Stimulated activated naive CD8-positive, alpha-beta T cell treated with anti-CD3 and anti-CD28 coated beads, Interleukin-15, amount 100 ng/mL, for 72 hours (primary cell): Measurements from ENCODE around the gene HFM1.
A peak's percentile ranks its signal among the peaks of the same experiment; 100 is the strongest.
"Not testable (repeated sequence)": the region's sequence is repeated elsewhere in the genome, so short reads cannot be mapped to it uniquely, and the experiment has no call there.

Experiments used
- ATAC-seq: fragments of 150-1000 bp; cut with Tn5 transposase; 2 replicates; pipeline ENCODE4 v1.10.0; 2021; ENCODE audit warnings: mild to moderate bottlenecking, moderate library complexity
- DNase-seq, 2 donors: peaks; one replicate each; pipeline ENCODE4 v3.0.0; 2021 to 2022
- H3K27ac Mint-ChIP-seq, 2 donors: one replicate each; pipeline ENCODE4 v1.8.0; 2022; ENCODE audit warnings: mild to moderate bottlenecking in 2 of 2, mixed read lengths in 2 of 2, moderate library complexity in 2 of 2
- H3K27me3 Mint-ChIP-seq: one replicate; pipeline ENCODE4 v1.8.0; 2022; ENCODE audit warnings: mixed read lengths
- H3K4me1 Mint-ChIP-seq: one replicate; pipeline ENCODE4 v1.8.0; 2022; ENCODE audit warnings: mild to moderate bottlenecking, mixed read lengths
- H3K4me3 Mint-ChIP-seq, 2 donors: one replicate each; pipeline ENCODE4 v1.8.0; 2022; ENCODE audit warnings: mild to moderate bottlenecking in 2 of 2, mixed read lengths in 2 of 2, moderate library complexity in 1 of 2
- H3K9me3 Mint-ChIP-seq, 2 donors: one replicate each; pipeline ENCODE4 v1.8.0; 2022; ENCODE audit warnings: mixed read lengths in 2 of 2

The HFM1 gene

GRCh38 chr1:91404151-91405012 is at the start of gene HFM1:
Gene HFM1 (minus strand): TSS chr1:91404837. CDS start chr1:91401082, 3,755 bp downstream.
- H3K4me1 Mint-ChIP-seq: peaks cover 7% of the 10 kb centered on the region
- H3K27me3 Mint-ChIP-seq: peaks cover 43% of the 10 kb centered on the region
- H3K4me3 Mint-ChIP-seq: peak within 1 kb of the TSS; percentile 81 to 90
- peak; percentile 64 to 65 for DNase-seq
- peak; percentile 97 for ATAC-seq
- H3K27ac Mint-ChIP-seq: peak within 1 kb of the TSS in 1 of 2 donors; percentile 84
- H3K9me3 Mint-ChIP-seq: no peaks in the 10 kb centered on the region

- ATAC-seq (no peak), DNase-seq (no peak)
- H3K27me3 Mint-ChIP-seq: no peaks in the 10 kb centered on the region
- H3K4me3 Mint-ChIP-seq: no peak overlapping the region
- no peaks in the 10 kb centered on the region for H3K9me3 Mint-ChIP-seq
- H3K27ac Mint-ChIP-seq: no peak overlapping the region
- H3K4me1 Mint-ChIP-seq: no peaks in the 10 kb centered on the region
These were observed 49.5 kb upstream of the HFM1 start for GRCh38 chr1:91454136-91454535.

- H3K27ac Mint-ChIP-seq: no peak overlapping the region
- DNase-seq: no peak
- H3K27me3 Mint-ChIP-seq: peaks cover 9% of the 10 kb centered on the region
- ATAC-seq: no peak
- no peaks in the 10 kb centered on the region for H3K4me1 Mint-ChIP-seq
- H3K9me3 Mint-ChIP-seq: no peaks in the 10 kb centered on the region
- H3K4me3 Mint-ChIP-seq: no peak overlapping the region
These were observed 45.6 kb upstream of the HFM1 start for GRCh38 chr1:91450260-91450659.

GRCh38 chr1:91447782-91448181 is 43.1 kb upstream of the HFM1 start:
- H3K4me3 Mint-ChIP-seq, H3K9me3 Mint-ChIP-seq, ATAC-seq, DNase-seq, H3K4me1 Mint-ChIP-seq, H3K27ac Mint-ChIP-seq: not testable (repeated sequence)
- H3K27me3 Mint-ChIP-seq: peaks cover 16% of the 10 kb centered on the region

GRCh38 chr1:91441980-91442379 is 37.3 kb upstream of the HFM1 start:
- H3K4me1 Mint-ChIP-seq: not testable (repeated sequence)

GRCh38 chr1:91440847-91441246 is 36.2 kb upstream of the HFM1 start:
- Mint-ChIP-seq H3K4me3 (no peak overlapping the region), H3K9me3 (peaks cover 7 to 12% of the 10 kb centered on the region in 2 donors), H3K27me3 (peaks cover 33% of the 10 kb centered on the region), H3K4me1 (no peaks in the 10 kb centered on the region), H3K27ac (no peak overlapping the region)
- ATAC-seq: no peak
- DNase-seq: no peak

More at GRCh38 chr1:91441980-91442379, 37.3 kb upstream of the HFM1 start:
- Mint-ChIP-seq H3K27me3 (peaks cover 39% of the 10 kb centered on the region), H3K9me3 (peaks cover 7 to 12% of the 10 kb centered on the region in 2 donors)
- H3K27ac Mint-ChIP-seq, DNase-seq, ATAC-seq, H3K4me3 Mint-ChIP-seq: not testable (repeated sequence)

- no peak for ATAC-seq
- H3K9me3 Mint-ChIP-seq: peaks cover 7 to 12% of the 10 kb centered on the region in 2 donors
These were observed 34.4 kb upstream of the HFM1 start for GRCh38 chr1:91439016-91439415.

GRCh38 chr1:91428182-91428798 is 23.7 kb upstream of the HFM1 start:
- Mint-ChIP-seq H3K27me3 (peaks cover 51% of the 10 kb centered on the region), H3K9me3 (no peaks in the 10 kb centered on the region), H3K4me3 (no peak overlapping the region), H3K27ac (no peak overlapping the region), H3K4me1 (no peaks in the 10 kb centered on the region)
- DNase-seq (no peak), ATAC-seq (no peak)

More at GRCh38 chr1:91439016-91439415, 34.4 kb upstream of the HFM1 start:
- Mint-ChIP-seq H3K4me1 (no peaks in the 10 kb centered on the region), H3K4me3 (no peak overlapping the region), H3K27ac (no peak overlapping the region), H3K27me3 (peaks cover 30% of the 10 kb centered on the region)
- DNase-seq: no peak

- Mint-ChIP-seq H3K9me3 (no peaks in the 10 kb centered on the region), H3K4me1 (no peaks in the 10 kb centered on the region), H3K27ac (no peak overlapping the region), H3K4me3 (no peak overlapping the region), H3K27me3 (peaks cover 53% of the 10 kb centered on the region)
- DNase-seq (no peak), ATAC-seq (no peak)
These were observed 23.1 kb upstream of the HFM1 start for GRCh38 chr1:91427741-91428140.

- H3K27me3 Mint-ChIP-seq: peaks cover 50% of the 10 kb centered on the region
- H3K4me1 Mint-ChIP-seq: not testable (repeated sequence)
These were observed 17.9 kb upstream of the HFM1 start for GRCh38 chr1:91422523-91422922.

GRCh38 chr1:91412371-91412770 is 7.7 kb upstream of the HFM1 start:
- no peak overlapping the region for H3K27ac Mint-ChIP-seq
- peaks cover 16% of the 10 kb centered on the region for H3K27me3 Mint-ChIP-seq
- ATAC-seq (no peak), DNase-seq (no peak)
- no peak overlapping the region for H3K4me3 Mint-ChIP-seq
- no peaks in the 10 kb centered on the region for H3K9me3 Mint-ChIP-seq
- no peaks in the 10 kb centered on the region for H3K4me1 Mint-ChIP-seq

More at GRCh38 chr1:91422523-91422922, 17.9 kb upstream of the HFM1 start:
- DNase-seq, H3K9me3 Mint-ChIP-seq, ATAC-seq, H3K27ac Mint-ChIP-seq, H3K4me3 Mint-ChIP-seq: not testable (repeated sequence)

- H3K27me3 Mint-ChIP-seq: peaks cover 31% of the 10 kb centered on the region
- no peak overlapping the region for H3K4me3 Mint-ChIP-seq
- ATAC-seq: no peak
- DNase-seq: no peak
- no peaks in the 10 kb centered on the region for H3K9me3 Mint-ChIP-seq
- H3K4me1 Mint-ChIP-seq: peaks cover 7% of the 10 kb centered on the region
- no peak overlapping the region for H3K27ac Mint-ChIP-seq
These were observed 2.2 kb upstream of the HFM1 start for GRCh38 chr1:91406773-91407389.

- peaks cover 34% of the 10 kb centered on the region for H3K27me3 Mint-ChIP-seq
- H3K27ac Mint-ChIP-seq: no peak overlapping the region
- peaks cover 7% of the 10 kb centered on the region for H3K4me1 Mint-ChIP-seq
- ATAC-seq (no peak), DNase-seq (no peak)
- no peaks in the 10 kb centered on the region for H3K9me3 Mint-ChIP-seq
- H3K4me3 Mint-ChIP-seq: no peak overlapping the region
These were observed 2.6 kb downstream of the HFM1 start for GRCh38 chr1:91402023-91402422.

- H3K27ac Mint-ChIP-seq: no peak overlapping the region
- ATAC-seq (no peak), DNase-seq (no peak)
- peaks cover 7% of the 10 kb centered on the region for H3K4me1 Mint-ChIP-seq
- peaks cover 20% of the 10 kb centered on the region for H3K27me3 Mint-ChIP-seq
- H3K9me3 Mint-ChIP-seq: no peaks in the 10 kb centered on the region
- H3K4me3 Mint-ChIP-seq: no peak overlapping the region
These were observed 4.4 kb downstream of the HFM1 start for GRCh38 chr1:91400133-91400725.

GRCh38 chr1:91398291-91398690 is 6.3 kb downstream of the HFM1 start:
- Mint-ChIP-seq H3K4me1 (no peaks in the 10 kb centered on the region), H3K27me3 (peaks cover 20% of the 10 kb centered on the region), H3K27ac (no peak overlapping the region), H3K9me3 (no peaks in the 10 kb centered on the region), H3K4me3 (no peak overlapping the region)
- no peak for DNase-seq
- ATAC-seq: no peak
